Neutrophil (primary cell): ENCODE results near the gene PLEKHG4.

Source experiments
- H3K27ac ChIP-seq: fragments of 200-600 bp; sonication (generic); 2 replicates; pipeline ENCODE4 v1.5.1; 2016; ENCODE audit warnings: mild to moderate bottlenecking, moderate library complexity
- H3K27me3 ChIP-seq: fragments of 200-600 bp; sonication (generic); 2 replicates; pipeline ENCODE4 v1.6.0; 2016; ENCODE audit warnings: mild to moderate bottlenecking
- H3K36me3 ChIP-seq: fragments of 200-600 bp; sonication (generic); 2 replicates; pipeline ENCODE4 v1.5.1; 2017
- H3K4me1 ChIP-seq, 2 experiments: fragments of 200-600 bp in 1 of 2; sonication (generic) in 1 of 2; 1 replicate in 1 of 2; 2 replicates in 1 of 2; pipeline versions ENCODE4 v1.5.1 to v1.6.1; 2013 to 2016; ENCODE audit warnings: low read depth in 1 of 2, low read length in 1 of 2, mild to moderate bottlenecking in 1 of 2, moderate library complexity in 1 of 2; ENCODE audit not compliant: control insufficient read depth in 1 of 2, insufficient read depth in 1 of 2
- H3K4me3 ChIP-seq, 2 experiments: fragments of 200-600 bp in 1 of 2; sonication (generic) in 1 of 2; 1 replicate in 1 of 2; 2 replicates in 1 of 2; pipeline ENCODE4 v1.5.1; 2013 to 2016; ENCODE audit warnings: low read depth in 1 of 2, low read length in 1 of 2, mild to moderate bottlenecking in 1 of 2, moderate library complexity in 1 of 2
- H3K9me3 ChIP-seq: fragments of 200-600 bp; sonication (generic); 2 replicates; pipeline ENCODE4 v1.5.1; 2016
- TF ChIP-seq, protein P1 (sequence below): fragments of 200-600 bp; sonication (generic); IDR thresholded peaks from 2 replicates; pipeline ENCODE4 v1.5.1; 2016; ENCODE audit warnings: antibody characterized with exemption

Gene PLEKHG4

DNA sequence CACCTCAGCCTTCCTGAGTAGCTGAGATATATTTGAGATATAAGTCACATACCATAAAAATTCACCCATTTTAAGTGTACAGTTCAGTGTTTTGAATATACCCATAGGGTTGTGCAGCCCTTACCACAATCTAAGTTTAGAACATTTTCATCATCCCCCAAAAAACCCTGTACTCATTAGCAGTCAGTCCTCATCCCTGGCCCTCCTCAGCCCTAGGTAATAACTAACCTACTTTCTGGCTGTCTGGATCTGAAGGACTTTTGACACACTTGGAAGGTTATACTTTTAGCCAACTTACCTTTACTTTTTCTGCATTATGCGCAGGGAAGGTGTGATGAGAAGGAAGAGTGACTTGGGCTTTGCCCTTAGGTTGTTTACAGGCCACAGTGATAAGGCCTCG is 4.0 kb upstream of the PLEKHG4 start:
- H3K4me3 ChIP-seq, result no peak overlapping the region
- TF ChIP-seq, protein P1, sequence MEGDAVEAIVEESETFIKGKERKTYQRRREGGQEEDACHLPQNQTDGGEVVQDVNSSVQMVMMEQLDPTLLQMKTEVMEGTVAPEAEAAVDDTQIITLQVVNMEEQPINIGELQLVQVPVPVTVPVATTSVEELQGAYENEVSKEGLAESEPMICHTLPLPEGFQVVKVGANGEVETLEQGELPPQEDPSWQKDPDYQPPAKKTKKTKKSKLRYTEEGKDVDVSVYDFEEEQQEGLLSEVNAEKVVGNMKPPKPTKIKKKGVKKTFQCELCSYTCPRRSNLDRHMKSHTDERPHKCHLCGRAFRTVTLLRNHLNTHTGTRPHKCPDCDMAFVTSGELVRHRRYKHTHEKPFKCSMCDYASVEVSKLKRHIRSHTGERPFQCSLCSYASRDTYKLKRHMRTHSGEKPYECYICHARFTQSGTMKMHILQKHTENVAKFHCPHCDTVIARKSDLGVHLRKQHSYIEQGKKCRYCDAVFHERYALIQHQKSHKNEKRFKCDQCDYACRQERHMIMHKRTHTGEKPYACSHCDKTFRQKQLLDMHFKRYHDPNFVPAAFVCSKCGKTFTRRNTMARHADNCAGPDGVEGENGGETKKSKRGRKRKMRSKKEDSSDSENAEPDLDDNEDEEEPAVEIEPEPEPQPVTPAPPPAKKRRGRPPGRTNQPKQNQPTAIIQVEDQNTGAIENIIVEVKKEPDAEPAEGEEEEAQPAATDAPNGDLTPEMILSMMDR, result no peak
- peaks cover 10 to 14% of the 10 kb centered on the region in 2 experiments for H3K4me1 ChIP-seq
- H3K27ac ChIP-seq, result no peak overlapping the region
- peaks cover 8% of the 10 kb centered on the region for H3K27me3 ChIP-seq
- no peaks in the 10 kb centered on the region for H3K9me3 ChIP-seq
- H3K36me3 ChIP-seq, result no peaks in the 10 kb centered on the region

DNA sequence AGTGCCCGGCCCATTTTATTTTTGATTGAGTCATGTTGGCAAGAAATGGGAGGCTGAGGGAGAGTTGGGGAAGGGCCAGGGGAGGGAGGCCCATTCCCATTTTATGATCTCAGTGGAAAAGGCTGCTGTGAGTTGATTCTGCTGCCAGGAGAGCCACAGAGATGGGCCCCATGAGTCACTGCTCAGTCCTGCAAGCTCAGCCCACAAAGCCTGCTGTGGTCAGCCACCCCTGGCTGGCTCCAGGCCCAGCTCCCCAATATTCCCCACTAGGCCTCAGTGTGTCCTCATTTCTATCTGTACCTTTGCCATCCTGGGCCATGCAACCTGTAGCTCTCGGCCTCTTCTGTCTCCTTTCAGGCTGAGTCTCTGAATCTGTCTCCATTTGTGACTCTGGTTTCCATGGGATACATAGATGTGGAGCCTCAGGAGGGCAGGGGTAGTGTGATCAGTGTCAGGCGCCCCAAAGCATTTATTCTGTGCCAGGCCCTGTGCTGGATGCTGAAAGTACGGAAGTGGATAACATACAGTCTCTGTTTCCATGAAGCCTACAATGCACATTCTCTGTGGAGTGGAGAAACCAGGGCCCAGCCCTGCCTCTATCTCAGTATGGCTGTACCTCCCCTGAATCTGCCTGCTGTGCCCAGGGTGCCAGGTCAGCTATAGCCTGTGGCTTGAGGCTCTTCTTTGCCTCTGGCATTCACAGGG is 1.9 kb upstream of the PLEKHG4 start:
- H3K4me1 ChIP-seq, result peaks cover 10 to 14% of the 10 kb centered on the region in 2 experiments
- no peaks in the 10 kb centered on the region for H3K9me3 ChIP-seq
- H3K27ac ChIP-seq, result no peak overlapping the region
- no peak overlapping the region for H3K4me3 ChIP-seq
- no peaks in the 10 kb centered on the region for H3K36me3 ChIP-seq
- TF ChIP-seq, protein P1, result no peak
- H3K27me3 ChIP-seq, result peaks cover 8% of the 10 kb centered on the region

DNA sequence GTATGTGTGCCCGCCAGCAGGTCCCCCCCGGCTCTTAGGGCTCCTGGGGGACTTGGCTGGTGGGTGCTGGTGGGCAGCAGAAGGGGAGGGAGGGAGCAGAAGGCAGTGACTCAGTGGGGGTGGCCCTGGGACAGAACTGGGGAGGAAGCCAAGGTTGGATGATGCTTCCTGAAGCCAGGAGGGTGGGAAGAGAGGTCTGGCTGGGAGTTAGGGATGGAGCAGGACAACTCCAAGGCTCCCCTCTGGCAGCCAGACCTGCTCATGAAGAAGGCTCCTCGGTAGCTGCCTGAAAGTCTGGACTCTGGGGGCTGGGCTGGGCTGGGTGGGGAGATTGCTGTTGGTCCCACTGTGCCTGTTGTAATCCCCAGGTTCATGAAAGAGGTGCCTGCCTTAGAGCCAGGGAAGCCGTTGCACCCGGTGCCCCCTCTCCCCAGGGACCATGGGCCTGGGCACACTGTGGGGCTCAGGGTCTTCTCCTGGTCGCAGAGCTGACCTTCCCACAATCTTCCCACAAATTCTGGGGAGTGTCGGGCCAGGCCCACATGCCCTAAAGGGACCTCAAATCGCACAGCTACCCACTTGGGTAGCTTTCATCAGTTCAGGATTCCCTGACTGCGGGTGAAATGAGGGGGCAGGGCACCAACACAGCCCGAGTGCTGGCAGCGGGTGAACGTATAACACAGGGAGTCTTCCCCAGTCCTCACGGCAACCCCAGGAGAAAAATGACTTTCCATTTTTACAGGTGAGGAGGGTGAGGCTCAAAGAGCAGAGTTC is 1.1 kb upstream of the PLEKHG4 start:
- no peaks in the 10 kb centered on the region for H3K36me3 ChIP-seq
- peaks cover 10 to 14% of the 10 kb centered on the region in 2 experiments for H3K4me1 ChIP-seq
- H3K27me3 ChIP-seq, result peaks cover 8% of the 10 kb centered on the region
- no peaks in the 10 kb centered on the region for H3K9me3 ChIP-seq
- peak overlapping the region; percentile 49 to 60 for H3K4me3 ChIP-seq
- H3K27ac ChIP-seq, result no peak overlapping the region
- TF ChIP-seq, protein P1, result no peak

DNA sequence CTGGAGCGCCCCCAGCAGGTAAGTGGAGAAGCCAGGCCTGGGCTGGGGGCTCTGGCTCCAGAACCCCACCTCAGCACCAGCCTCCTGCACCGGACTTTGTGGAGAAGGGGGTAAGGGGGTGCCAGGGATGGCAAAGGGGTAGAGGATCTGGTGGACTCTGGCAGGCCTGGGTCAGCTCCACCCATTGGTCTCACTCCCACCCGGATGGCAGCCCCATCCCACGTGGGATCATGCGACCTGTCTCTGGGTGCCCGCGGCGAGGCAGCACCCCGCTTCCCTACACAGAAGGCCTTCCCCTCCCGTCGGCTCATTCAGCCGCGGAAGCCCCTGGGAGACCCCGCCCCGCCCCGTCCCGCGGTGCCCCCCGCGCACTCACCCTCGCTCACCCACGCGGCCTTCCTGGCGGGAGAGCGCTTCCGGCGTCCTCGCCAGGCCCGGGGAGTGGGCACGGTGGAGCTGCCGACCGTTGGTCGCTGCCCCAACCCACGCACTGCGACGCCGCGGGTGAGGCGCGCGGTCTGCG is 498 bp upstream of the PLEKHG4 start:
- Histone ChIP-seq H3K27ac (peak overlapping the region; percentile 27), H3K27me3 (peaks cover 8% of the 10 kb centered on the region), H3K36me3 (no peaks in the 10 kb centered on the region), H3K9me3 (no peaks in the 10 kb centered on the region), H3K4me3 (peak overlapping the region; percentile 49 to 60), H3K4me1 (peaks cover 10 to 14% of the 10 kb centered on the region in 2 experiments)
- TF ChIP-seq, protein P1, result no peak

DNA sequence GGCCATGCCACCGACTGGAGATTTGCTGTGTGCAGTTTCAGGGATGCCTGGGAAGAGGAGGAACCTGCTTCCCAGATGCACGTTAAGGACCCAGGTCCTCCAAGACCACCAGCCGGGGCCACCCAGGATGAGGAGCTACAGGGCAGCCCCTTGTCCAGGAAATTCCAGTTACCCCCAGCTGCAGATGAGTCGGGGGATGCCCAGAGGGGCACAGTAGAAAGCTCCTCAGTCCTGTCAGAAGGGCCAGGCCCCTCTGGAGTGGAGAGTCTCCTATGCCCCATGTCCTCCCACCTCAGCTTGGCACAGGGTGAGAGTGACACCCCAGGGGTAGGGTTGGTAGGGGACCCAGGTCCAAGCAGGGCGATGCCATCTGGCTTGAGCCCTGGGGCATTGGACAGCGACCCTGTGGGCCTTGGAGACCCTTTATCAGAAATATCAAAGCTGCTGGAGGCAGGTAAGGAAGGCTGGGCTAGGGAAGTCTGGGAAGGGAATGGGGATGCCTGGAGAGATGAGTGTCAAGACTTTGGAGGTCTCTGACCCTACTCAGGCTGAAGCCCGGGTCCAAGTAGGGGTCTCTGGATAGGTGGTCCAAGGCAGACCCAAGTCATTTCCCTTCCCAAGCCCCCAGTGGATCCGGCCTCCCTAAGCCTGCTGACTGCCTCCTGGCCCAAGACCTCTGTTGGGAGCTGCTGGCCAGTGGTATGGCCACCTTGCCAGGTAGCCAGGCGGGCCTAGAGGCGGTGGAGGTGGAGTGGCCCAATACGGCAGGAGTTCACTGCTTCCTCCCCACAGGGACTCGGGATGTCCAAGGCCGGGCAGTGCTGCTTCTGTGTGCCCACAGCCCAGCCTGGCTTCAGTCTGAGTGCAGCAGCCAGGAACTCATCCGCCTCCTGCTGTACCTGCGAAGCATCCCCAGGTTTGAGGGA is 1.0 kb downstream of the PLEKHG4 start:
- no peaks in the 10 kb centered on the region for H3K9me3 ChIP-seq
- no peaks in the 10 kb centered on the region for H3K36me3 ChIP-seq
- TF ChIP-seq, protein P1, result no peak
- H3K27ac ChIP-seq, result no peak overlapping the region
- H3K4me3 ChIP-seq, result no peak overlapping the region
- H3K4me1 ChIP-seq, result peaks cover 10 to 14% of the 10 kb centered on the region in 2 experiments
- peaks cover 8% of the 10 kb centered on the region for H3K27me3 ChIP-seq
